ENCODE measurements around the gene DIPK1A.

GRCh38 chr1:92797297-92797696 lies 164.0 kb downstream of the DIPK1A start:
- TF ChIP-seq CTCF (IDR thresholded peaks at IDR 0.05) (no peak), POLR2A (IDR thresholded peaks at IDR 0.05) (no peak)
